H1 (cell line): ENCODE data around the gene PLEKHN1. TPM values are rescaled to one million over a fixed set of nuclear protein-coding genes. Genes with fewer than 3 reads are reported as not detected.

Experiments
- CTCF ChIA-PET: fragments of 300-600 bp; sonication (Branson Sonifier 250); formaldehyde crosslinking; loops from one replicate; lab custom pipeline; 2021; ENCODE audit not compliant: partially characterized antibody; lab: Charles Lee
- POLR2A ChIA-PET: fragments of 300-600 bp; sonication (Branson Sonifier 250); formaldehyde crosslinking; loops from one replicate; lab custom pipeline; 2021; ENCODE audit warnings: inconsistent platforms; ENCODE audit not compliant: partially characterized antibody; lab: Charles Lee
- DNase-seq, 2 experiments: peaks; one replicate each; pipeline versions ENCODE4 v3.0.0 to v3.0.0-alpha.2; 2010 to 2022; ENCODE audit warnings: low spot score in 2 of 2, low read depth in 1 of 2, mixed read lengths in 1 of 2
- FAIRE-seq: peaks from 2 replicates; lab custom pipeline; 2011; peaks lifted over from hg19 to GRCh38; lab: Jason Lieb, UNC
- H2AFZ ChIP-seq: 2 replicates; pipeline ENCODE4 v1.8.1; 2012; ENCODE audit warnings: low read length, inconsistent platforms
- H2AK5ac ChIP-seq: 2 replicates; pipeline ENCODE4 v1.6.1; 2013; ENCODE audit warnings: low read depth, low read length
- H2BK120ac ChIP-seq: replicated peaks from 2 replicates; pipeline ENCODE3; 2013; ENCODE audit warnings: low read depth, low read length, inconsistent platforms
- H2BK12ac ChIP-seq: 2 replicates; pipeline ENCODE4 v1.6.1; 2013; ENCODE audit warnings: low read depth, low read length
- H2BK15ac ChIP-seq: 2 replicates; pipeline ENCODE4 v1.6.1; 2013; ENCODE audit warnings: low read length
- H2BK20ac ChIP-seq: 2 replicates; pipeline ENCODE4 v1.6.1; 2013; ENCODE audit warnings: low read length
- H2BK5ac ChIP-seq: 2 replicates; pipeline ENCODE4 v1.6.1; 2013; ENCODE audit warnings: low read depth, low read length
- H3K14ac ChIP-seq: 2 replicates; pipeline ENCODE4 v1.6.1; 2013; ENCODE audit warnings: inconsistent platforms; ENCODE audit not compliant: insufficient read length
- H3K18ac ChIP-seq: 2 replicates; pipeline ENCODE4 v1.6.1; 2013; ENCODE audit warnings: low read length; ENCODE audit errors: extremely low read depth
- H3K23ac ChIP-seq: 2 replicates; pipeline ENCODE4 v1.6.1; 2013; ENCODE audit warnings: inconsistent platforms; ENCODE audit not compliant: insufficient read length
- H3K23me2 ChIP-seq: 2 replicates; pipeline ENCODE4 v1.6.1; 2013; ENCODE audit warnings: low read depth, low read length
- H3K27ac ChIP-seq: 2 replicates; pipeline ENCODE4 v1.6.1; 2011; ENCODE audit warnings: low read depth, low read length, inconsistent platforms
- H3K27me3 ChIP-seq, 4 experiments: replicated peaks in 1 of 4; 1 replicate in 1 of 4; 2 replicates in 3 of 4; pipeline versions ENCODE4 v1.6.1 to v1.8.1; 2011 to 2013; ENCODE audit warnings: low read length in 3 of 4, mild to moderate bottlenecking in 3 of 4, inconsistent platforms in 2 of 4, mixed read lengths in 2 of 4, moderate library complexity in 1 of 4; ENCODE audit not compliant: control insufficient read depth in 3 of 4, insufficient read depth in 3 of 4; ENCODE audit errors: extremely low read depth in 1 of 4
- H3K36me3 ChIP-seq, 4 experiments: 2 replicates each; pipeline versions ENCODE4 v1.6.1 to v1.8.1; 2011 to 2013; ENCODE audit warnings: mild to moderate bottlenecking in 4 of 4, low read length in 3 of 4, moderate library complexity in 2 of 4, control low read depth in 1 of 4, inconsistent platforms in 1 of 4; ENCODE audit not compliant: insufficient read depth in 4 of 4, control insufficient read depth in 2 of 4
- H3K4ac ChIP-seq: replicated peaks from 2 replicates; pipeline ENCODE3; 2013; ENCODE audit warnings: low read length, low read depth, mixed read lengths, inconsistent platforms; ENCODE audit not compliant: insufficient read length
- H3K4me1 ChIP-seq, 4 experiments: replicated peaks in 1 of 4; 1 replicate in 1 of 4; 2 replicates in 3 of 4; pipeline versions ENCODE4 v1.6.1 to v1.8.1; 2011 to 2013; ENCODE audit warnings: low read length in 3 of 4, inconsistent platforms in 2 of 4, mixed read lengths in 1 of 4; ENCODE audit not compliant: insufficient read depth in 4 of 4, control insufficient read depth in 3 of 4
- H3K4me2 ChIP-seq, 2 experiments: 2 replicates each; pipeline versions ENCODE4 v1.6.1 to v1.8.1; 2011 to 2013; ENCODE audit warnings: low read depth in 2 of 2, low read length in 2 of 2, control low read depth in 1 of 2, inconsistent platforms in 1 of 2, mild to moderate bottlenecking in 1 of 2; ENCODE audit not compliant: insufficient read depth in 1 of 2
- H3K4me3 ChIP-seq, 4 experiments: fragments of 200-600, 300-600 bp in 1 of 4; sonication (generic), shearing (Covaris generic), sonication (Bioruptor Twin) in 1 of 4; 2 replicates each; pipeline versions ENCODE4 v1.5.1 to v1.8.1; 2011 to 2016; ENCODE audit warnings: low read length in 4 of 4, low read depth in 3 of 4, control low read depth in 2 of 4, inconsistent platforms in 2 of 4, mild to moderate bottlenecking in 2 of 4, mixed read lengths in 1 of 4, moderate library complexity in 1 of 4; ENCODE audit not compliant: insufficient read depth in 2 of 4; ENCODE audit errors: extremely low read depth in 1 of 4
- H3K56ac ChIP-seq: replicated peaks from 2 replicates; pipeline ENCODE3; 2013; ENCODE audit warnings: low read depth, mild to moderate bottlenecking, mixed read lengths, low read length, inconsistent platforms; ENCODE audit not compliant: insufficient read length
- H3K79me1 ChIP-seq: 2 replicates; pipeline ENCODE4 v1.6.1; 2013; ENCODE audit warnings: low read depth, low read length, control low read depth
- H3K79me2 ChIP-seq, 2 experiments: 2 replicates each; pipeline versions ENCODE4 v1.6.1 to v1.8.1; 2012 to 2013; ENCODE audit warnings: low read length in 2 of 2, mild to moderate bottlenecking in 2 of 2, inconsistent platforms in 1 of 2; ENCODE audit not compliant: insufficient read depth in 2 of 2, control insufficient read depth in 1 of 2
- H3K9ac ChIP-seq, 4 experiments: replicated peaks in 1 of 4; 1 replicate in 1 of 4; 2 replicates in 3 of 4; pipeline versions ENCODE4 v1.6.1 to v1.8.1; 2011 to 2013; ENCODE audit warnings: low read depth in 3 of 4, low read length in 3 of 4, control low read depth in 2 of 4, mild to moderate bottlenecking in 2 of 4, moderate library complexity in 2 of 4, inconsistent platforms in 1 of 4; ENCODE audit errors: extremely low read depth in 1 of 4
- H3K9me3 ChIP-seq, 2 experiments: 2 replicates each; pipeline versions ENCODE4 v1.6.1 to v1.8.1; 2012 to 2013; ENCODE audit warnings: mild to moderate bottlenecking in 2 of 2, moderate library complexity in 2 of 2, control low read depth in 1 of 2, inconsistent platforms in 1 of 2, low read depth in 1 of 2, low read length in 1 of 2, mixed read lengths in 1 of 2; ENCODE audit not compliant: insufficient read depth in 2 of 2
- H4K20me1 ChIP-seq, 2 experiments: replicated peaks in 1 of 2; 2 replicates each; pipeline versions ENCODE3 to v1.8.1; 2011 to 2013; ENCODE audit warnings: inconsistent platforms in 2 of 2, low read length in 2 of 2, mild to moderate bottlenecking in 1 of 2; ENCODE audit not compliant: insufficient read depth in 2 of 2, control insufficient read depth in 1 of 2
- H4K5ac ChIP-seq: 2 replicates; pipeline ENCODE4 v1.6.1; 2013; ENCODE audit warnings: low read length, low read depth, mixed read lengths, inconsistent platforms; ENCODE audit not compliant: insufficient read length
- H4K8ac ChIP-seq: 2 replicates; pipeline ENCODE4 v1.8.0; 2013; ENCODE audit warnings: mild to moderate bottlenecking, moderate library complexity, low read length, inconsistent platforms; ENCODE audit not compliant: insufficient read depth; ENCODE audit errors: extremely low read depth
- H4K91ac ChIP-seq: replicated peaks from 2 replicates; pipeline ENCODE3; 2013; ENCODE audit warnings: low read length, mixed read lengths, inconsistent platforms; ENCODE audit not compliant: insufficient read length
- E2F6 ChIP-seq: IDR thresholded peaks from 2 replicates; pipeline ENCODE4 v1.6.1; 2012; ENCODE audit warnings: inconsistent platforms
- HDAC2 ChIP-seq, 2 experiments: fragments of 300-600 bp in 1 of 2; sonication (generic) in 1 of 2; IDR thresholded peaks; 2 replicates each; pipeline ENCODE4 v1.6.1; 2011 to 2012; ENCODE audit warnings: low read depth in 2 of 2, low read length in 2 of 2, mild to moderate bottlenecking in 2 of 2, moderate library complexity in 2 of 2, borderline replicate concordance in 1 of 2, inconsistent platforms in 1 of 2
- YY1 ChIP-seq: IDR thresholded peaks from 2 replicates; pipeline ENCODE4 v1.6.1; 2011; ENCODE audit warnings: low read depth, mild to moderate bottlenecking, low read length
- WGBS, 2 experiments: shearing (Covaris generic) in 1 of 2; methylation state at CpG; one replicate each; pipeline versions ENCODE4 v1.1.6 to v1.1.7; 2013 to 2015; ENCODE audit warnings: low lambda C conversion rate in 2 of 2, mixed read lengths in 2 of 2, inconsistent platforms in 1 of 2, low coverage in 1 of 2, missing lambda C conversion rate in 1 of 2; ENCODE audit not compliant: insufficient replicate concordance in 2 of 2, insufficient coverage in 1 of 2, insufficient read length in 1 of 2; ENCODE audit errors: extremely low coverage in 1 of 2, missing lambda C conversion rate in 1 of 2; 5-methylcytosine and 5-hydroxymethylcytosine counted together
- polyA plus RNA-seq, 7 experiments: library from polyadenylated mRNA; depleted of rRNA in 3 of 7; stranded (reverse) in 5 of 7; unstranded in 2 of 7; fragments of >200 nt in 5 of 7; fragments of 200-250 nt in 2 of 7; gene quantifications; 1 replicate in 5 of 7; 2 replicates in 1 of 7; 4 replicates in 1 of 7; pipeline versions ENCODE4 v1.2.1 to v1.2.3, GENCODE V29; 2011 to 2013; ENCODE audit warnings: missing spikeins in 2 of 7, mixed read lengths in 2 of 7
- total RNA-seq: library from RNA; stranded (reverse); fragmentation: NEBNext Ultra II Directional; extraction: Animal tissue kit (Norgen Biotek cat#: 25700); gene quantifications from 2 replicates; pipeline ENCODE4 v1.2.1, GENCODE V29; 2021

The PLEKHN1 gene
- total and polyA plus RNA-seq, 2 of the 8 experiments (the other 6 are each of a cell fraction or from before 2014, with no cell fraction given) = 0.39 to 1.5 TPM

GRCh38 chr1:996851-997712, 30.8 kb downstream of the PLEKHN1 start:
- Histone ChIP-seq H3K9ac (no peak overlapping the region), H3K23me2 (peaks cover 13% of the 10 kb centered on the region; the same call in 1 of the 2 replicates), H4K20me1 (peaks cover 0 to 6% of the 10 kb centered on the region in 2 experiments), H2AK5ac (no peak overlapping the region), H3K23ac (no peak overlapping the region), H2BK15ac (no peak overlapping the region), H3K36me3 (peaks cover 0 to 18% (median 0%) of the 10 kb centered on the region in 4 experiments; a peak in 1 of 8 replicates), H3K27ac (no peak overlapping the region), H4K8ac (peak overlapping the region; percentile 79), H3K4me3 (peak overlapping the region in 1 of 4 experiments; percentile 77; a peak in 1 of 8 replicates), H4K91ac (no peak overlapping the region), H3K4ac (no peak overlapping the region), H2BK120ac (no peak overlapping the region), H3K14ac (no peak overlapping the region), H2BK12ac (no peak overlapping the region), H3K4me1 (peaks cover 0 to 22% (median 12%) of the 10 kb centered on the region in 4 experiments; a peak in 6 of 7 replicates), H3K9me3 (no peaks in the 10 kb centered on the region; a peak in 1 of 4 replicates), H4K5ac (no peak overlapping the region), H2BK5ac (no peak overlapping the region), H3K56ac (no peak overlapping the region), H3K79me2 (no peaks in the 10 kb centered on the region), H3K79me1 (no peaks in the 10 kb centered on the region), H3K27me3 (peaks cover 47 to 79% (median 67%) of the 10 kb centered on the region in 4 experiments), H2BK20ac (no peak overlapping the region), H2AFZ (no peak overlapping the region), H3K4me2 (peak overlapping the region in 1 of 2 experiments; percentile 56; a peak in 1 of 4 replicates), H3K18ac (no peak overlapping the region; the same call in 1 of the 2 replicates)
- ChIA-PET POLR2A (interaction anchor here (1.0 to 2.6 kb wide), 6 partner anchors 15 to 58 kb away, joined by 3 to 20 read pairs (median 4); partner anchors contain the start of gene PERM1), CTCF (interaction anchor here (0.6 to 3.6 kb wide), 10 partner anchors 10 to 83 kb away, joined by 3 to 40 read pairs (median 4); partner anchors contain the start of genes AGRN and PERM1)
- TF ChIP-seq HDAC2 (IDR thresholded peaks at IDR 0.05; ENCODE audit: borderline replicate concordance in 1 of 2, low read depth in 2 of 2, low read length in 2 of 2) = no peak
- no peak for TF ChIP-seq YY1
- TF ChIP-seq E2F6 = peak; percentile 53; the same call in 1 of the 2 replicates
- FAIRE-seq = no peak
- WGBS, 2 experiments = 66% methylated on average over 13 of the region's 24 CpGs; no CpG with 5 or more reads in 1 of the 2 experiments
- no peak for DNase-seq
